Measurements from ENCODE around the gene ZNF850. TPM values are rescaled to one million over a fixed set of nuclear protein-coding genes. Genes with fewer than 3 reads are reported as not detected.

The ZNF850 gene
- total RNA-seq, 1 experiment from 2014 or later: 23.9 TPM

DNA sequence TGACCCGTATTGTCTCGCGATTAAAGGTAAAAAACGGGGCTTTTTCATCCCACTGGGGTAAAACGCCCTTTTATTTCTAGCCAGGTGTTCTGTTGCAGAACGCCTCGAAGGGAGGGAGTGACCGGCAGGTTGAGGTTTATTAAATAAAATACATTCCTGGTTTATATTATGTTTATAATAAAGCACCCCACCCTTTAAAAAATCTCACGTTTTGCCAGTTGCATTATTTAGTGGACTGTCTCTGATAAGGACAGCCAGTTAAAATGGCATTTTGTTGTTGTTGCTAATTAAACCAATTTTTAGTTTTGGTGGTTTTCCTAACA, 25.1 kb upstream of the ZNF850 start:
- Histone ChIP-seq H3K9ac (ENCODE audit: extremely low read depth, insufficient read length, low read length) (peak overlapping the region; percentile 97), H3K79me1 (ENCODE audit: insufficient read depth, low read depth, low read length, poor library complexity, severe bottlenecking) (no peaks in the 10 kb centered on the region)
- H3K9me3 Mint-ChIP-seq: peaks cover 68 to 80% of the 10 kb centered on the region in 2 experiments

More for the DNA sequence above, 25.1 kb upstream of the ZNF850 start:
- no peak overlapping the region for H2BK12ac ChIP-seq (ENCODE audit: insufficient read length, low read depth, low read length)
- H2BK120ac ChIP-seq (ENCODE audit: low read depth, low read length, poor library complexity, severe bottlenecking): no peak overlapping the region
- no peak for DNase-seq
- peaks cover 19% of the 10 kb centered on the region for H3K9me3 ChIP-seq (ENCODE audit: control insufficient read depth, low read depth, low read length)
- no peak overlapping the region for H3K23ac ChIP-seq (ENCODE audit: insufficient read length, low read depth, low read length)
- H3K4me2 ChIP-seq (ENCODE audit: insufficient read depth, insufficient read length, low read length): peak overlapping the region; percentile 69
- WGBS (ENCODE audit: extremely low coverage, insufficient read length, low lambda C conversion rate): no CpG with 5 or more reads among the region's 9 CpGs
- H4K91ac ChIP-seq (ENCODE audit: insufficient read length, low read depth, low read length): no peak overlapping the region
- no peak overlapping the region for H3T11ph ChIP-seq (ENCODE audit: low read length)
- no peak for TF ChIP-seq CTCF (conservative IDR thresholded peaks at IDR 0.05)
- H2AFZ ChIP-seq (ENCODE audit: low read length): no peak overlapping the region
- no peaks in the 10 kb centered on the region for H3K4me1 Mint-ChIP-seq
- H3K23me2 ChIP-seq (ENCODE audit: insufficient read length, low read depth, low read length, poor library complexity, severe bottlenecking): no peaks in the 10 kb centered on the region
- no peaks in the 10 kb centered on the region for H3K4me1 ChIP-seq (ENCODE audit: insufficient read depth, low read length)
- H4K8ac ChIP-seq (replicated peaks; ENCODE audit: insufficient read length, low read depth, low read length): no peak overlapping the region
- peaks cover 12 to 32% (median 30%) of the 10 kb centered on the region in 3 experiments; a peak in 6 of 7 replicates for H3K36me3 Mint-ChIP-seq (ENCODE audit: insufficient read depth in 1 of 3, low read depth in 3 of 3)
- H2BK15ac ChIP-seq (ENCODE audit: low read depth, low read length): no peak overlapping the region
- H3K4ac ChIP-seq (ENCODE audit: low read depth, low read length): no peak overlapping the region
- no peak overlapping the region for H2BK5ac ChIP-seq (ENCODE audit: insufficient read length, low read length)
- no peak overlapping the region for H3K18ac ChIP-seq (ENCODE audit: insufficient read length, low read depth, low read length)
- no peak overlapping the region for H3K56ac ChIP-seq (ENCODE audit: insufficient read length, low read depth, low read length)
- H3K27ac ChIP-seq (ENCODE audit: insufficient read length, low read depth, low read length): peak overlapping the region; percentile 32
- no peak overlapping the region for H2AK5ac ChIP-seq (ENCODE audit: insufficient read length, low read length)
- no peak overlapping the region for H4K5ac ChIP-seq (ENCODE audit: insufficient read length, low read depth, low read length)
- H3K27me3 Mint-ChIP-seq (ENCODE audit: low read depth): no peaks in the 10 kb centered on the region; the same call in 1 of the 2 replicates
- H3K14ac ChIP-seq (ENCODE audit: insufficient read depth, low read length): peak overlapping the region; percentile 99
- H3K4me3 Mint-ChIP-seq: peak overlapping the region; percentile 14 to 69; a peak in 4 of 5 replicates
- no peak overlapping the region for H2BK20ac ChIP-seq (ENCODE audit: low read depth, low read length, poor library complexity, severe bottlenecking)
- H3K79me2 ChIP-seq (ENCODE audit: insufficient read depth, low read length): peaks cover 5% of the 10 kb centered on the region; the same call in 1 of the 2 replicates
- no peaks in the 10 kb centered on the region for H4K20me1 ChIP-seq (ENCODE audit: control insufficient read depth, insufficient read depth, insufficient read length)
- no peaks in the 10 kb centered on the region for H3K27me3 ChIP-seq (ENCODE audit: insufficient read depth, low read length)
- H3K27ac Mint-ChIP-seq: no peak overlapping the region
